ENCODE data around the gene MAP2. TPM values are rescaled to one million over a fixed set of nuclear protein-coding genes. Genes with fewer than 3 reads are reported as not detected.

MAP2 gene
- total RNA-seq, 4 donors from 2014 or later = 5.8 to 14.5 (median 8.8) TPM

DNA sequence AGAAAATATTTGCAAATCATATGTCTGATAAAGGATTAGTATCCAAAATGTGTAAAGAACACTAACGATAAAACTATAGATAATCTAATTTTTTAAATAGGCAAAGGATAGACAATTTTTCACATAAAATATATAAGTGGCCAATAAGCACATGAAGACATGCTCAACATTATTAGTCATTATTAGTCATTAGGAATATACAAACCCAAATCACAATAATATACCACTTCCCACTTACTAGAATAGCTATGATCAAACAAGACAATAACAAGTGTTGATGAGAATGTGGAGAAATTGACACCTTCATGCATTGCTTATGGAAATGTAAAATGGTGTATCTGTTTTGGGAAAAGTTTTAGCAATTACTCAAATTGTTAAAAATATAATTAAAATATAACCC lies 12.6 kb upstream of the MAP2 start:
- TF ChIP-seq, protein P1, sequence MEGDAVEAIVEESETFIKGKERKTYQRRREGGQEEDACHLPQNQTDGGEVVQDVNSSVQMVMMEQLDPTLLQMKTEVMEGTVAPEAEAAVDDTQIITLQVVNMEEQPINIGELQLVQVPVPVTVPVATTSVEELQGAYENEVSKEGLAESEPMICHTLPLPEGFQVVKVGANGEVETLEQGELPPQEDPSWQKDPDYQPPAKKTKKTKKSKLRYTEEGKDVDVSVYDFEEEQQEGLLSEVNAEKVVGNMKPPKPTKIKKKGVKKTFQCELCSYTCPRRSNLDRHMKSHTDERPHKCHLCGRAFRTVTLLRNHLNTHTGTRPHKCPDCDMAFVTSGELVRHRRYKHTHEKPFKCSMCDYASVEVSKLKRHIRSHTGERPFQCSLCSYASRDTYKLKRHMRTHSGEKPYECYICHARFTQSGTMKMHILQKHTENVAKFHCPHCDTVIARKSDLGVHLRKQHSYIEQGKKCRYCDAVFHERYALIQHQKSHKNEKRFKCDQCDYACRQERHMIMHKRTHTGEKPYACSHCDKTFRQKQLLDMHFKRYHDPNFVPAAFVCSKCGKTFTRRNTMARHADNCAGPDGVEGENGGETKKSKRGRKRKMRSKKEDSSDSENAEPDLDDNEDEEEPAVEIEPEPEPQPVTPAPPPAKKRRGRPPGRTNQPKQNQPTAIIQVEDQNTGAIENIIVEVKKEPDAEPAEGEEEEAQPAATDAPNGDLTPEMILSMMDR (IDR thresholded peaks at IDR 0.05) = no peak
- TF ChIP-seq POLR2A (IDR thresholded peaks at IDR 0.05) = no peak
- H3K27ac ChIP-seq = no peak overlapping the region
- intact Hi-C loops (cut with DNase I) = no loop called here
- no peak overlapping the region for H3K4me3 ChIP-seq
- 91% methylated on average over 1 of the region's 1 CpG for WGBS, 2 donors
- no peak for DNase-seq
- no peaks in the 10 kb centered on the region for H3K9me3 ChIP-seq
- H3K36me3 ChIP-seq = no peaks in the 10 kb centered on the region
- H3K4me1 ChIP-seq = no peaks in the 10 kb centered on the region
- H3K27me3 ChIP-seq = no peaks in the 10 kb centered on the region

DNA sequence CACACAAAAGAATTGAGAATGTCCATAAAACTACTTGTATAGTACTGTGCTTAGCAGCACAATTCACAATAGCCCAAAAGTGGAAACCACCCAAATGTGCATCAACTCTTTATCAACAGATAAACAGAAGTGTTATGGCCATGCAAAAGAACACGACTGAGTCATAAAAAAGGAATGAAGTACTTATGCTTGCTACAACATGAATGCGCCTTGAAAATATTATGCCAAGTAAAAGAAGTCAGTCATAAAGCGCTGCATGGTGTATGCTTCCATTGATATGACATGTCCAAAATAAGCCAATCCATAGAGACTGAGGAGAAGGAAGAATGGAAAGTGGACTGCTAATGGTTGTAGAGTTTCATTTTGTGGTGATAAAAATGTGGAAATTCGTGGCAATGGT lies 12.1 kb upstream of the MAP2 start:
- intact Hi-C loops (cut with DNase I) = no loop called here
- no peak overlapping the region for H3K4me3 ChIP-seq
- 56% methylated on average over 4 of the region's 4 CpGs for WGBS, 2 donors

DNA sequence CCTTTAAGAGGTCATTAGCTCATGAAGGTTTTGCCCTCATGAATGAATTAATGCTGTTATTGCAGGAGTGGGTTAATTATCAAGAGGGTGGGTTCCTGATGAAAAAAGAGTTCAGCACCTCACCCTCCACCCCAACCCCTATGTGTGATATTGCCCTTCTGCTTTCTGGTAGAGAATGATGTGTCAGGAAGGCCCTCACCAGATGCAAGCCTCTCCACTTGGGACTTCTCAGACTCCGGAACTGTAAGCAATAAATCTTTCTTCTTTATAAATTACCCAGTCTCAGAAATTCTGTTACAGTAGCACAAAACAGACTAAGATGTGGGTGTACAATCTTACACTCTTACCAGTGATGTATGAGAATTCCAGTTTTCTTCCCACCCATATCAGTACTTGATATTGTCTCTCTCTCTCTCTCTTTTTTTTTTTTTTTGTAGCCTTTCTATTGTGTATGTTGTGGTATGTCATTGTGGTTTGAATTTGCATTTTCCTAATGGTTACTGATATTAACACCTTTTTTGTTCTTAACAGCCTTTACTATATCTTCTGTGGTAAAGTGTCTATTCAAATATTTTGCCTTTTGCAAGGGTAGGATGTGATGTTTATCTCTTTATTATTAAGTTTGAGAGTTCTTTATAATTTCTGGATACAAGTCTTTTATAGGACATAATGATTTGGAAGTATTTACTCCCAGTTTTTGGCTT lies 10.4 kb upstream of the MAP2 start:
- Histone ChIP-seq H3K9me3 (no peaks in the 10 kb centered on the region), H3K36me3 (no peaks in the 10 kb centered on the region), H3K4me3 (no peak overlapping the region), H3K27ac (no peak overlapping the region), H3K4me1 (no peaks in the 10 kb centered on the region), H3K27me3 (no peaks in the 10 kb centered on the region)
- intact Hi-C loops (cut with DNase I) = no loop called here
- WGBS, 2 donors = 69 to 72% methylated on average over 1 of the region's 1 CpG
- TF ChIP-seq, protein P1 (IDR thresholded peaks at IDR 0.05) = no peak
- no peak for DNase-seq

More for the DNA sequence above, 12.1 kb upstream of the MAP2 start:
- H3K9me3 ChIP-seq = no peaks in the 10 kb centered on the region
- no peaks in the 10 kb centered on the region for H3K36me3 ChIP-seq
- no peak for TF ChIP-seq POLR2A (IDR thresholded peaks at IDR 0.05)
- TF ChIP-seq, protein P1 (IDR thresholded peaks at IDR 0.05) = no peak
- DNase-seq = no peak
- no peaks in the 10 kb centered on the region for H3K4me1 ChIP-seq
- H3K27me3 ChIP-seq = no peaks in the 10 kb centered on the region
- H3K27ac ChIP-seq = no peak overlapping the region

DNA sequence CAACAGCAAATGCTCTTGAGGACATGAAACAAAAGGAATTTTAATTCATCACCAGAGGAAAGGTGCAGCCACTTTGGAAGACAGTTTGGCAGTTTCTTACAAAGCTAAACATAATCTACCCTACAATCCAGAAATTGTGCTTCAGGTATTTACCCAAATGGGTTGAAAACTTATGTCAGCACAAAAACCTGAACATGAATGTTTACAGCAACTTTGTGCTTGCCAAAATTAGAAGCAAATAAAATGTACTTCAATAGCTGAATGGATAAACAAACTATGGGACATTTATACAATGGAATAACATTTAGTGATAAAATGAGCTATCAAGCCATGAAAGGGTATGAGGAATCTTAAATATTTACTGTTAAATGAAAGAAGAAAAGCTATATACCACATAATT lies 6.9 kb upstream of the MAP2 start:
- Histone ChIP-seq H3K4me3 (no peak overlapping the region), H3K9me3 (no peaks in the 10 kb centered on the region), H3K4me1 (peaks cover 0 to 2% (median 0%) of the 10 kb centered on the region in 3 donors), H3K27me3 (no peaks in the 10 kb centered on the region), H3K36me3 (no peaks in the 10 kb centered on the region), H3K27ac (no peak overlapping the region)
- no peak for DNase-seq
- intact Hi-C loops (cut with DNase I) = no loop called here
- TF ChIP-seq POLR2A (IDR thresholded peaks at IDR 0.05) = no peak
- TF ChIP-seq, protein P1 (IDR thresholded peaks at IDR 0.05) = no peak

DNA sequence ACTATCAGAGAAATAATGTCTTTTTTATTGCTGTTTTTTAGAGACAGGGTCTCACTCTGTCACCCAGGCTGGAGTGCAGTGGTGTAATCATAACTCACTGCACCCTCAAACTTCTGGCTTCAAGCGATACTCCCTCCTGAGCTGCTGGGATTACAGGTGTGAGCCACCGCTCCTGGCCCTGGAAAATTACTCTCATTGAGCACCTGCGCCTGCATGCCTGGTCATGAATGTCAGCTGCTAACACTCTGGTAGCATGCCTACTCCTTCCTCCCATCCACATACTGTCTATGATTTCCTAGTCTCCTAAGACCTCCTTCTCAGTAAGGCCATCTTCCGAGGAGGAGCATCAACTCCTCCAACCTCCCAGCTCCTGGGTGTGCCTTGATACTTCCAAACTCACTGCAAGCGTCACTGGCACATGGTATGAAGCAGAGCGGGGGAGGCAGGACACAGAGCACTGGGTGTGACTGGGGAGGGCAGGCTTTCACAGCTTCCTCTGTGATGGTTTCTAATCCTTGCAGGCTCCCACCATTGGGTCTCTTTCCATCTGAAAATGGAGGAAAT lies 1.6 kb upstream of the MAP2 start:
- Histone ChIP-seq H3K4me3 (no peak overlapping the region), H3K9me3 (no peaks in the 10 kb centered on the region), H3K4me1 (peaks cover 0 to 51% (median 16%) of the 10 kb centered on the region in 3 donors), H3K27me3 (no peaks in the 10 kb centered on the region), H3K27ac (peak overlapping the region; percentile 15 to 86 (median 76)), H3K36me3 (no peaks in the 10 kb centered on the region)
- TF ChIP-seq, protein P1 (IDR thresholded peaks at IDR 0.05) = no peak
- TF ChIP-seq POLR2A (IDR thresholded peaks at IDR 0.05) = no peak
- intact Hi-C loops (cut with DNase I) = loop anchor here (5.0 to 10.0 kb wide), 2 partner anchors 85 to 133 kb away; no protein-coding TSS in a partner anchor
- WGBS, 2 donors = 40 to 58% methylated on average over 4 to 6 of the region's 6 CpGs
- DNase-seq = no peak
